Neural progenitor cell (in vitro differentiated cells): ENCODE measurements around the gene PUDP. TPM values are rescaled to one million over a fixed set of nuclear protein-coding genes. Genes with fewer than 3 reads are reported as not detected.
"Not testable (repeated sequence)": the region's sequence is repeated elsewhere in the genome, so short reads cannot be mapped to it uniquely, and the experiment has no call there.

Experiments
- DNase-seq: peaks from one replicate; pipeline ENCODE4 v3.0.0-alpha.2; 2016; ENCODE audit warnings: low spot score
- H2AFZ ChIP-seq: fragments of 200-600 bp; sonication (generic); replicated peaks from 2 replicates; pipeline ENCODE4 v1.6.1; 2016; ENCODE audit warnings: antibody characterized with exemption
- H3F3A ChIP-seq: fragments of 200-600 bp; sonication (generic); 2 replicates; pipeline ENCODE4 v1.6.1; 2016; ENCODE audit warnings: antibody characterized with exemption, low read depth
- H3K27ac ChIP-seq: fragments of 200-600 bp; sonication (generic); 2 replicates; pipeline ENCODE4 v1.5.1; 2016; ENCODE audit warnings: mild to moderate bottlenecking
- H3K27me3 ChIP-seq: fragments of 200-600 bp; sonication (generic); 2 replicates; pipeline ENCODE4 v1.6.1; 2016; ENCODE audit warnings: mild to moderate bottlenecking, moderate library complexity
- H3K36me3 ChIP-seq: fragments of 200-600 bp; sonication (generic); 2 replicates; pipeline ENCODE4 v1.5.1; 2016
- H3K4me1 ChIP-seq: fragments of 200-600 bp; sonication (generic); 2 replicates; pipeline ENCODE4 v1.6.1; 2016; ENCODE audit warnings: mixed run types
- H3K4me2 ChIP-seq: fragments of 200-600 bp; sonication (generic); 2 replicates; pipeline ENCODE4 v1.6.1; 2016
- H3K4me3 ChIP-seq: fragments of 200-600 bp; sonication (generic); 2 replicates; pipeline ENCODE4 v1.5.1; 2016
- H3K79me2 ChIP-seq: fragments of 200-600 bp; sonication (generic); 2 replicates; pipeline ENCODE4 v1.6.1; 2016; ENCODE audit warnings: low read depth
- H3K9ac ChIP-seq: fragments of 200-600 bp; sonication (generic); 2 replicates; pipeline ENCODE4 v1.6.1; 2016
- H3K9me3 ChIP-seq: fragments of 200-600 bp; sonication (generic); 2 replicates; pipeline ENCODE4 v1.5.1; 2016; ENCODE audit warnings: low read depth
- H4K20me1 ChIP-seq: fragments of 200-600 bp; sonication (generic); 2 replicates; pipeline ENCODE4 v1.6.1; 2016; ENCODE audit warnings: low read depth
- H3K27ac Mint-ChIP-seq: 3 replicates; pipeline ENCODE4 v1.8.0; 2021; ENCODE audit warnings: mixed read lengths
- H3K27me3 Mint-ChIP-seq: 2 replicates; pipeline ENCODE4 v1.8.0; 2022; ENCODE audit warnings: low read depth, mild to moderate bottlenecking, inconsistent platforms, moderate library complexity, mixed read lengths; ENCODE audit not compliant: insufficient read depth
- H3K36me3 Mint-ChIP-seq: 3 replicates; pipeline ENCODE4 v1.8.0; 2021; ENCODE audit warnings: mixed read lengths
- H3K4me1 Mint-ChIP-seq: 3 replicates; pipeline ENCODE4 v1.8.0; 2021; ENCODE audit warnings: mixed read lengths
- H3K4me3 Mint-ChIP-seq: 3 replicates; pipeline ENCODE4 v1.8.0; 2021; ENCODE audit warnings: mild to moderate bottlenecking, moderate library complexity, mixed read lengths
- H3K9me3 Mint-ChIP-seq: 3 replicates; pipeline ENCODE4 v1.8.0; 2020; ENCODE audit warnings: mixed read lengths
- EZH2 ChIP-seq: fragments of 200-600 bp; sonication (generic); IDR thresholded peaks from 2 replicates; pipeline ENCODE4 v1.6.1; 2017; ENCODE audit warnings: antibody characterized with exemption, mild to moderate bottlenecking, moderate library complexity
- EZH2phosphoT487 ChIP-seq: fragments of 200-600 bp; sonication (generic); IDR thresholded peaks from 2 replicates; pipeline ENCODE4 v1.6.1; 2017; ENCODE audit warnings: antibody characterized with exemption
- total RNA-seq: library from RNA; depleted of rRNA; stranded (reverse); fragments of >200 nt; gene quantifications from 2 replicates; pipeline ENCODE4 v1.2.3, GENCODE V29; 2015; ENCODE audit warnings: low replicate concordance
- TF ChIP-seq, protein P1 (sequence below): fragments of 200-600 bp; sonication (generic); IDR thresholded peaks from 2 replicates; pipeline ENCODE4 v1.5.1; 2017; ENCODE audit warnings: antibody characterized with exemption, mild to moderate bottlenecking

Gene PUDP
- total RNA-seq, 1 donor from 2014 or later, result 29.1 TPM

- Histone ChIP-seq H3K9me3 (no peaks in the 10 kb centered on the region), H3K27ac (no peak overlapping the region), H3K4me2 (no peak overlapping the region), H3K36me3 (no peaks in the 10 kb centered on the region), H2AFZ (no peak overlapping the region), H3K27me3 (no peaks in the 10 kb centered on the region), H3K4me1 (no peaks in the 10 kb centered on the region), H3K9ac (no peak overlapping the region), H4K20me1 (no peaks in the 10 kb centered on the region), H3F3A (no peaks in the 10 kb centered on the region), H3K79me2 (no peaks in the 10 kb centered on the region), H3K4me3 (no peak overlapping the region)
- H3K4me1 Mint-ChIP-seq, result peaks cover 8% of the 10 kb centered on the region
- DNase-seq, result no peak
- H3K36me3 Mint-ChIP-seq, result peaks cover 53% of the 10 kb centered on the region
- no peak overlapping the region for H3K27ac Mint-ChIP-seq
- H3K27me3 Mint-ChIP-seq, result no peaks in the 10 kb centered on the region
- peaks cover 13% of the 10 kb centered on the region for H3K9me3 Mint-ChIP-seq
- TF ChIP-seq EZH2 (no peak), EZH2phosphoT487 (no peak)
- TF ChIP-seq, protein P1, sequence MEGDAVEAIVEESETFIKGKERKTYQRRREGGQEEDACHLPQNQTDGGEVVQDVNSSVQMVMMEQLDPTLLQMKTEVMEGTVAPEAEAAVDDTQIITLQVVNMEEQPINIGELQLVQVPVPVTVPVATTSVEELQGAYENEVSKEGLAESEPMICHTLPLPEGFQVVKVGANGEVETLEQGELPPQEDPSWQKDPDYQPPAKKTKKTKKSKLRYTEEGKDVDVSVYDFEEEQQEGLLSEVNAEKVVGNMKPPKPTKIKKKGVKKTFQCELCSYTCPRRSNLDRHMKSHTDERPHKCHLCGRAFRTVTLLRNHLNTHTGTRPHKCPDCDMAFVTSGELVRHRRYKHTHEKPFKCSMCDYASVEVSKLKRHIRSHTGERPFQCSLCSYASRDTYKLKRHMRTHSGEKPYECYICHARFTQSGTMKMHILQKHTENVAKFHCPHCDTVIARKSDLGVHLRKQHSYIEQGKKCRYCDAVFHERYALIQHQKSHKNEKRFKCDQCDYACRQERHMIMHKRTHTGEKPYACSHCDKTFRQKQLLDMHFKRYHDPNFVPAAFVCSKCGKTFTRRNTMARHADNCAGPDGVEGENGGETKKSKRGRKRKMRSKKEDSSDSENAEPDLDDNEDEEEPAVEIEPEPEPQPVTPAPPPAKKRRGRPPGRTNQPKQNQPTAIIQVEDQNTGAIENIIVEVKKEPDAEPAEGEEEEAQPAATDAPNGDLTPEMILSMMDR, result no peak
- no peak overlapping the region for H3K4me3 Mint-ChIP-seq
Measured at GRCh38 chrX:7100022-7100421, 47.9 kb downstream of the PUDP start.

DNA sequence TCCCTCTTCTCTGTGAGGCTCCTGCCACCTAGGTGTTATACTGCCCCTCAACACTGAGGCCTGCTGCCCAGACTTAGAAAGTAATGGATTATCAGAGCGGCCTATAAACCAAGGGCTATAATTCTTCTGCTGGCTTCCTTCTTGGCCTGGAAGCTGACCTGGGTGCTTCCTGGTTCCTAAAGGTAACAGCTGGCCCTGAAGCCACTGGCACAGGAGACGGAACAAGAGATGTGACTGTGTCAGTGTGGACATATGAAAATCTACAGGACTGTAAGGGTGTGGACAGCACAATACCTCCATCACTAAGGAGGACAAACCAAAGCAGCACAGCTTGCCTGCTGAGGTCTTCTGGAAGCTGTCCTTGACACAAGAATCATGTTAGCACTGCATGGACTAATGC lies 52.3 kb downstream of the PUDP start:
- not testable (repeated sequence) for H3F3A ChIP-seq, H3K4me1 ChIP-seq, H2AFZ ChIP-seq, H3K27me3 Mint-ChIP-seq, H3K9me3 Mint-ChIP-seq, DNase-seq, H3K79me2 ChIP-seq, H3K27me3 ChIP-seq, H3K4me3 Mint-ChIP-seq, H3K36me3 ChIP-seq, H3K9me3 ChIP-seq, H3K27ac Mint-ChIP-seq, H3K4me3 ChIP-seq, H3K4me2 ChIP-seq, H4K20me1 ChIP-seq, H3K9ac ChIP-seq, H3K27ac ChIP-seq
- H3K36me3 Mint-ChIP-seq, result peaks cover 24% of the 10 kb centered on the region
- peaks cover 13% of the 10 kb centered on the region for H3K4me1 Mint-ChIP-seq

- Mint-ChIP-seq H3K4me3 (no peak overlapping the region), H3K4me1 (peaks cover 27% of the 10 kb centered on the region), H3K27me3 (no peaks in the 10 kb centered on the region), H3K36me3 (peaks cover 19% of the 10 kb centered on the region), H3K9me3 (peaks cover 2% of the 10 kb centered on the region), H3K27ac (no peak overlapping the region)
- H3K36me3 ChIP-seq, result no peaks in the 10 kb centered on the region
- H3K27me3 ChIP-seq, result no peaks in the 10 kb centered on the region
- peaks cover 6% of the 10 kb centered on the region for H3K4me1 ChIP-seq
- no peaks in the 10 kb centered on the region for H3K9me3 ChIP-seq
- no peaks in the 10 kb centered on the region for H3K79me2 ChIP-seq
- H3F3A ChIP-seq, result no peaks in the 10 kb centered on the region
- H4K20me1 ChIP-seq, result no peaks in the 10 kb centered on the region
- H3K4me3 ChIP-seq, result no peak overlapping the region
- H2AFZ ChIP-seq, result no peak overlapping the region
- H3K4me2 ChIP-seq, result no peak overlapping the region
- H3K27ac ChIP-seq, result no peak overlapping the region
- H3K9ac ChIP-seq, result no peak overlapping the region
- TF ChIP-seq EZH2phosphoT487, result no peak
- TF ChIP-seq EZH2, result no peak
- DNase-seq, result no peak
Measured at GRCh38 chrX:7093305-7093704, 54.6 kb downstream of the PUDP start.

DNA sequence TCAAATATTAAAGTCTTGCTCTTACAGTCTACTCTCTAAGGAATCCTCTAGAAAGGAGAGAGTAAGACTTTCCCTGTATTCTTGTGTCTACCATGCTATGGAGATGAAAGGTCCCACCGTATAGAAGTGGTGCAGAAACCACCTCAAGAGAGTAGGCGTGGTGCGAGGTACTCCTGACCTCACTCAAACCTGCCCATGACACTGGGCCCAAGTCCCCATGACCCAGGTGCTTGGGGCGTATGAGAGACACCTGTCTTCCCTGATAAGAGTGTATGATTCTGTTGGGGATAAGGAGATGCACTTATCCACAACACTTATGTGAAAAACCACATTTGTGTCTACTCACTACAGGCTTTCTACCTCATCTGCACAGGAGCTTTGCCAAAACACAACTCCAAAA lies 55.4 kb downstream of the PUDP start:
- Histone ChIP-seq H3F3A (no peaks in the 10 kb centered on the region), H3K4me1 (peaks cover 6% of the 10 kb centered on the region), H3K4me3 (no peak overlapping the region), H3K36me3 (no peaks in the 10 kb centered on the region), H3K4me2 (no peak overlapping the region), H3K9ac (no peak overlapping the region), H2AFZ (no peak overlapping the region), H3K79me2 (no peaks in the 10 kb centered on the region), H3K27me3 (no peaks in the 10 kb centered on the region), H4K20me1 (no peaks in the 10 kb centered on the region), H3K9me3 (no peaks in the 10 kb centered on the region), H3K27ac (no peak overlapping the region)
- Mint-ChIP-seq H3K27ac (no peak overlapping the region), H3K4me3 (no peak overlapping the region), H3K4me1 (peaks cover 27% of the 10 kb centered on the region), H3K9me3 (peaks cover 1% of the 10 kb centered on the region), H3K27me3 (no peaks in the 10 kb centered on the region), H3K36me3 (peaks cover 18% of the 10 kb centered on the region)
- DNase-seq, result no peak
- no peak for TF ChIP-seq EZH2phosphoT487
- TF ChIP-seq, protein P1, result no peak
- TF ChIP-seq EZH2, result no peak
